Peyer's patch (tissue), 4 donors: ENCODE data around the gene ALDH3B1. TPM values are rescaled to one million over a fixed set of nuclear protein-coding genes. Genes with fewer than 3 reads are reported as not detected.
"Not testable (repeated sequence)": the region's sequence is repeated elsewhere in the genome, so short reads cannot be mapped to it uniquely, and the experiment has no call there.

Source experiments
- DNase-seq, 3 donors: peaks; one replicate each; pipeline ENCODE4 v3.0.0-alpha.2; 2017 to 2019
- H3K27ac ChIP-seq, 4 donors: fragments of 200-600 bp; sonication (generic); one replicate each; pipeline ENCODE4 v1.5.1; 2016 to 2019
- H3K27me3 ChIP-seq, 2 donors: fragments of 200-600 bp; sonication (generic); one replicate each; pipeline ENCODE4 v1.5.1; 2019
- H3K36me3 ChIP-seq, 3 donors: fragments of 200-600 bp; sonication (generic); one replicate each; pipeline ENCODE4 v1.5.1; 2016 to 2019
- H3K4me1 ChIP-seq, 4 donors: fragments of 200-600 bp; sonication (generic); one replicate each; pipeline ENCODE4 v1.5.1; 2016 to 2019
- H3K4me3 ChIP-seq, 4 donors: fragments of 200-600 bp; sonication (generic); 1 replicate in 3 of 4; 2 replicates in 1 of 4; pipeline ENCODE4 v1.5.1; 2016 to 2019; ENCODE audit warnings: mild to moderate bottlenecking in 1 of 4
- H3K9me3 ChIP-seq, 4 donors: fragments of 200-600 bp; sonication (generic); one replicate each; pipeline ENCODE4 v1.5.1; 2016 to 2019; ENCODE audit warnings: mild to moderate bottlenecking in 1 of 4
- POLR2A ChIP-seq, 2 donors: fragments of 450-650 bp; IDR thresholded peaks; one replicate each; pipeline ENCODE4 v1.5.1; 2017; ENCODE audit warnings: antibody characterized with exemption in 2 of 2, mild to moderate bottlenecking in 2 of 2, moderate library complexity in 2 of 2
- total RNA-seq, 4 donors: library from RNA; depleted of rRNA; stranded (reverse); fragments of >200 nt; gene quantifications; one replicate each; pipeline ENCODE4 v1.1.0, GENCODE V29; 2016
- TF ChIP-seq, protein P1 (sequence below), 6 experiments: fragments of 450-650 bp in 4 of 6; fragments of 200-600 bp in 2 of 6; sonication (generic) in 1 of 6; IDR thresholded peaks; one replicate each; pipeline ENCODE4 v1.5.1; 2017 to 2019; ENCODE audit warnings: antibody characterized with exemption in 6 of 6, mild to moderate bottlenecking in 3 of 6, moderate library complexity in 1 of 6

ALDH3B1 gene, protein sequence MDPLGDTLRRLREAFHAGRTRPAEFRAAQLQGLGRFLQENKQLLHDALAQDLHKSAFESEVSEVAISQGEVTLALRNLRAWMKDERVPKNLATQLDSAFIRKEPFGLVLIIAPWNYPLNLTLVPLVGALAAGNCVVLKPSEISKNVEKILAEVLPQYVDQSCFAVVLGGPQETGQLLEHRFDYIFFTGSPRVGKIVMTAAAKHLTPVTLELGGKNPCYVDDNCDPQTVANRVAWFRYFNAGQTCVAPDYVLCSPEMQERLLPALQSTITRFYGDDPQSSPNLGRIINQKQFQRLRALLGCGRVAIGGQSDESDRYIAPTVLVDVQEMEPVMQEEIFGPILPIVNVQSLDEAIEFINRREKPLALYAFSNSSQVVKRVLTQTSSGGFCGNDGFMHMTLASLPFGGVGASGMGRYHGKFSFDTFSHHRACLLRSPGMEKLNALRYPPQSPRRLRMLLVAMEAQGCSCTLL
- 10 to 100 TPM; 14.9 to 53.5 (median 37.0) TPM for total RNA-seq

- peak within 1 kb of the TSS in 3 of 4 donors; percentile 23 to 48 (median 48) for H3K4me3 ChIP-seq
- no peaks in the 10 kb centered on the region for H3K36me3 ChIP-seq
- H3K4me1 ChIP-seq = peaks cover 11 to 64% (median 19%) of the 10 kb centered on the region in 4 donors
- peak within 1 kb of the TSS; percentile 65 to 98 (median 90) for H3K27ac ChIP-seq
- TF ChIP-seq POLR2A (IDR thresholded peaks at IDR 0.05) = peak; percentile 63 to 80
- TF ChIP-seq, protein P1, sequence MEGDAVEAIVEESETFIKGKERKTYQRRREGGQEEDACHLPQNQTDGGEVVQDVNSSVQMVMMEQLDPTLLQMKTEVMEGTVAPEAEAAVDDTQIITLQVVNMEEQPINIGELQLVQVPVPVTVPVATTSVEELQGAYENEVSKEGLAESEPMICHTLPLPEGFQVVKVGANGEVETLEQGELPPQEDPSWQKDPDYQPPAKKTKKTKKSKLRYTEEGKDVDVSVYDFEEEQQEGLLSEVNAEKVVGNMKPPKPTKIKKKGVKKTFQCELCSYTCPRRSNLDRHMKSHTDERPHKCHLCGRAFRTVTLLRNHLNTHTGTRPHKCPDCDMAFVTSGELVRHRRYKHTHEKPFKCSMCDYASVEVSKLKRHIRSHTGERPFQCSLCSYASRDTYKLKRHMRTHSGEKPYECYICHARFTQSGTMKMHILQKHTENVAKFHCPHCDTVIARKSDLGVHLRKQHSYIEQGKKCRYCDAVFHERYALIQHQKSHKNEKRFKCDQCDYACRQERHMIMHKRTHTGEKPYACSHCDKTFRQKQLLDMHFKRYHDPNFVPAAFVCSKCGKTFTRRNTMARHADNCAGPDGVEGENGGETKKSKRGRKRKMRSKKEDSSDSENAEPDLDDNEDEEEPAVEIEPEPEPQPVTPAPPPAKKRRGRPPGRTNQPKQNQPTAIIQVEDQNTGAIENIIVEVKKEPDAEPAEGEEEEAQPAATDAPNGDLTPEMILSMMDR (IDR thresholded peaks at IDR 0.05) = peak in 2 of 6 experiments; percentile 9 to 20
- H3K9me3 ChIP-seq = no peaks in the 10 kb centered on the region
- H3K27me3 ChIP-seq = no peaks in the 10 kb centered on the region
- DNase-seq = peak; percentile 62 to 94 (median 92)
These were observed at the start of gene ALDH3B1 for GRCh38 chr11:68010090-68011041. Gene ALDH3B1 (plus strand): TSS chr11:68010327. CDS start chr11:68015298, 4,971 bp downstream.

DNA sequence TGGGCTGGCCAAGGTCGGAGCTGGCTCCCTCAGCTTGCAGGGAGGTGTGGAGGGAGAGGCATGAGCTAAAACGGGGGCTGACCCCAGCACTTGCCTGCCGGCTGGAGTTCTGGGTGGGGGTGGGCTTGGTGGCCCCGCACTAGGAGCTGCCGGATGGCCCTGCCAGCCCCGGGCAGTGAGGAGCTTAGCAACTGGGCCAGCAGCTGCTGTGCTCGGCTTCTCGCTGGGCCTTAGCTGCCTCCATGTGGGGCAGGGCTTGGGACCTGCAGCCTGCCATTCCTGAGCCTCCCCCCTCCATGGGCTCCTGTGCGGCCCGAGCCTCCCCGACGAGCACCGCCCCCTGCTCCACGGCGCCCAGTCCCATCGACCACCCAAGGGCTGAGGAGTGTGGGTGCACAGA is 46.9 kb upstream of the ALDH3B1 start:
- not testable (repeated sequence) for H3K36me3 ChIP-seq, H3K4me1 ChIP-seq, H3K4me3 ChIP-seq, DNase-seq, H3K27ac ChIP-seq, H3K27me3 ChIP-seq, H3K9me3 ChIP-seq

- not testable (repeated sequence) for H3K9me3 ChIP-seq, DNase-seq, H3K27ac ChIP-seq, H3K27me3 ChIP-seq, H3K36me3 ChIP-seq, H3K4me1 ChIP-seq, H3K4me3 ChIP-seq
These were observed 46.2 kb upstream of the ALDH3B1 start for GRCh38 chr11:67963879-67964278.

DNA sequence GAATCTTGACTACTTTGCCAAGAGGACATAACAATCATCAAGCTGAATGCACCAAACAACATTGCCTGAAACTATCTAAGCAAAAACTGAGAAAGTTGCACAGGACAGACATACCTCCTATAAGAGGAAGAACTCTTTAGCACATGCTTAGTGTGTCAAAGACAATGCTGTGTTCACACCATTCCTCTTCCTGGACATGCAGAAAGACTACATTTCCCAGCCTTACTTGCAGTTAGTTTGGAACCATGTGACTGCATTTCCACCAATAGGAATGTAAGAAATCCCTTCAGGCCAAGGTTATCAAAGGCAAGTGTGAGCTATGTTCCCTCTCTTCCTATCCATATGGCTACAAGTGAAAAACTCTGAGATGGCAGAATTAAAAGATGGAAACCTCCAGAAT is 45.4 kb upstream of the ALDH3B1 start:
- not testable (repeated sequence) for H3K4me3 ChIP-seq, H3K4me1 ChIP-seq, H3K27ac ChIP-seq, H3K36me3 ChIP-seq, DNase-seq, H3K27me3 ChIP-seq, H3K9me3 ChIP-seq

DNA sequence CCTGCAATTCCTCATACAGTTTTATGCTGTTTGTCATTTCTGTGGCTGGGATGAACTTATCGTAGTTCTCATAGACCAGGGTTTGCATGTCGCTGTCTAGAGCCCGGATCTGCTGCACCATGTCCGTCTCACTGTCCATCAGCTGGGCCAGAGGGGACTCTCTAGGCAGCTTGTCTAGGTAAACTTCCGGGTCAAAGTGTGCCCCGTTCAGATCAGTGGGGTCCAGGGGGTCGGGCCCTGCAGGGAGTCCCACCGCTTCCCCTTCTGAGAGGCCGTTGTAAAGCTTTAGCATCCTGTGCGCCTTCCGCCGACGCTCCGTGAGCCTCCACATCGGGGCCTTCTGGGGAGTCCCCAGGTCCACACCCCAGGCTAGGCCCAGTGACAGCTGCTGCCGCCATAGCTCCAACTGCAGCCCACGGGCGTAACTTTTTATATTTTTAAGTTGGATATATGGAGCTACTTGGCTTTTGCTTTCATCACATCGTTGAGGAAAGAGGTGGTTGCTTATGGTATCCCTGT is 44.2 kb upstream of the ALDH3B1 start:
- not testable (repeated sequence) for H3K27ac ChIP-seq, DNase-seq, H3K36me3 ChIP-seq, H3K27me3 ChIP-seq, H3K9me3 ChIP-seq, H3K4me1 ChIP-seq, H3K4me3 ChIP-seq

DNA sequence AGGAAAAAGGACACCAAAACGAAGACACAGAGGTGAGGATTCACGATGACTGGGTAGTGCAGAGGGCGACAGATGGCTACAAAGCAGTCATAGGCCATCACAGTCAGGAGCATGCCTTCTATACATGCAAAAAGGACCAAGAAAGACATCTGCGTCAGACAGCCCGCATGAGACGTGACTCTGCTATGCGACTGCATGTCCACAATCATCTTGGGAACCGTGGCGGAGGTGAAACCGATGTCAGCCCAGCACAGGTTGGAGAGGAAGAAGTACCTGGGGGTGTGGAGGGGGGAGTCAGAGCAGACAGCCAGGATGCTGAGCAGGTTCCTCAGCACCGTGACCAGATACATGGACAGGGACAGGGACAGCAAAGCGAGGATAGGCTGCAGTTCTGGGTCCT is 35.4 kb upstream of the ALDH3B1 start:
- H3K9me3 ChIP-seq, H3K4me3 ChIP-seq, DNase-seq, H3K27ac ChIP-seq, H3K4me1 ChIP-seq, H3K27me3 ChIP-seq, H3K36me3 ChIP-seq: not testable (repeated sequence)

GRCh38 chr11:67978766-67979418 is 31.2 kb upstream of the ALDH3B1 start:
- not testable (repeated sequence) for H3K36me3 ChIP-seq, H3K4me3 ChIP-seq, H3K4me1 ChIP-seq, H3K27ac ChIP-seq, H3K27me3 ChIP-seq, H3K9me3 ChIP-seq
- peak in 1 of 3 donors; percentile 59 for DNase-seq

- not testable (repeated sequence) for H3K27me3 ChIP-seq, H3K27ac ChIP-seq, H3K9me3 ChIP-seq, DNase-seq, H3K4me1 ChIP-seq, H3K36me3 ChIP-seq, H3K4me3 ChIP-seq
These were observed 28.9 kb upstream of the ALDH3B1 start for GRCh38 chr11:67981226-67981625.

DNA sequence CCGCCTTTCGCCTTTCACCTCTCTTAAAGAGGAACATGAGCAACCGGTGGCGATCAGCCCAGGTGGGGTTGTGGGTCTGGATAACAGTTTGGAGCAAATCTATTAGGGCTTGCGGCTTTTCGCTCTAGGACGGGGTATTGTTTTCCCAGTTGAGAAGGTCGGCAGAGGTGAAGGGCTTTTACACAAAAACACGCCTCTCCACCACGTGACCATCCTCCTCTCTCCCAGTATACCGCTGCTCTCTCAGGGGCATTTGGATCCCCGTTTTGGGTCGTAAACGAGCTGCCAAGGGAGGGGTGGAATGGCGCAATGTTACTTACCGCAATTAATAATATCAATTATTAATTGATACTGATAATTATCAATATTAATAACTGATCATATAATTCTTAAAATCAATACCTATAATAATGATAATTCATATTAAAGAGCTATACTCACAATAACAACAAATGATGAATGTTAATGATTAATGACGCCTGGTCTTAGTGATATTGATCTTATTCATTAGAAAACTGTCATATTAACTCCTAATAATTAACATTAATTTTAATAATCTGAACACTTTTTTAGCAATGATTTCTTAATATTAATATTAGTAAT is 27.8 kb upstream of the ALDH3B1 start:
- H3K27me3 ChIP-seq, H3K9me3 ChIP-seq, DNase-seq, H3K4me1 ChIP-seq, H3K27ac ChIP-seq, H3K36me3 ChIP-seq, H3K4me3 ChIP-seq: not testable (repeated sequence)
